ENCODE results near the gene TBCCD1. TPM values are rescaled to one million over a fixed set of nuclear protein-coding genes. Genes with fewer than 3 reads are reported as not detected.
"Not testable (repeated sequence)": the region's sequence is repeated elsewhere in the genome, so short reads cannot be mapped to it uniquely, and the experiment has no call there.

Gene TBCCD1
- polyA plus RNA-seq, 1 donor (not counting 4 experiments of a cell fraction or from before 2014, with no cell fraction given): 15.8 TPM

DNA sequence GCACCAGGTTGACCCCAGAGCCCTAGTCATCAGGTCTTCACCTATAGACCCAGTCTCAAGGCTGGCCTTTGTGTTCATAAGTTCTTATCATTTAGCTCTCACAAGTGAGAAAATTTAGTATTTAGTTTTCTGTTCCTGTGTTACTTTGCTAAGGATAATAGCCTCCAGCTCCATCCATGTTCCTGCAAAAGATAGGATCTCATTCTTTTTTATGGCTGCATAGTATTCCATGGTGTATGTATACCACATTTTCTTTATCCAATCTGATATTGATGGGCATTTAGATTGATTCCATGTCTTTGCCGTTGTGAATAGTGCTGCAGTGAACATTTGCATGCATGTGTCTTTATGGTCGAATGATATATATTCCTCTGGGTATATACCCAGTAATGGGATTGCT lies 69.1 kb downstream of the TBCCD1 start:
- H3K9me1 ChIP-seq (ENCODE audit: control insufficient read depth, extremely low read depth, insufficient read depth, low read length); H4K20me1 ChIP-seq (ENCODE audit: control insufficient read depth, extremely low read depth, insufficient read depth, low read length); H3K36me3 ChIP-seq (ENCODE audit: control insufficient read depth in 2 of 2, extremely low read depth in 1 of 2, insufficient read depth in 2 of 2, low read length in 2 of 2); H3K4me3 ChIP-seq (ENCODE audit: control insufficient read depth in 2 of 3, extremely low read depth in 1 of 3, insufficient read depth in 2 of 3, low read depth in 1 of 3, low read length in 3 of 3); H2AFZ ChIP-seq (ENCODE audit: control insufficient read depth, low read length); FAIRE-seq; dilution Hi-C loops (cut with MboI; ENCODE audit: extremely low pct_ligation_motif_present, low sequenced_read_pairs); H3K27ac ChIP-seq (ENCODE audit: control insufficient read depth, insufficient read depth, low read length); H3K4me1 ChIP-seq (ENCODE audit: control insufficient read depth, extremely low read depth, insufficient read depth, low read length); DNase-seq (ENCODE audit: low read depth, low spot score); H3K4me2 ChIP-seq (ENCODE audit: control insufficient read depth, extremely low read depth, insufficient read depth, low read depth, low read length); H3K9me3 ChIP-seq (ENCODE audit: control insufficient read depth, low read depth, low read length); H3K9ac ChIP-seq (ENCODE audit: control insufficient read depth, extremely low read depth, insufficient read depth, low read length); H3K79me2 ChIP-seq (ENCODE audit: control insufficient read depth, insufficient read depth, low read length): not testable (repeated sequence)
- H3K27me3 ChIP-seq (ENCODE audit: control insufficient read depth, extremely low read depth, insufficient read depth, low read length): peaks cover 25% of the 10 kb centered on the region

DNA sequence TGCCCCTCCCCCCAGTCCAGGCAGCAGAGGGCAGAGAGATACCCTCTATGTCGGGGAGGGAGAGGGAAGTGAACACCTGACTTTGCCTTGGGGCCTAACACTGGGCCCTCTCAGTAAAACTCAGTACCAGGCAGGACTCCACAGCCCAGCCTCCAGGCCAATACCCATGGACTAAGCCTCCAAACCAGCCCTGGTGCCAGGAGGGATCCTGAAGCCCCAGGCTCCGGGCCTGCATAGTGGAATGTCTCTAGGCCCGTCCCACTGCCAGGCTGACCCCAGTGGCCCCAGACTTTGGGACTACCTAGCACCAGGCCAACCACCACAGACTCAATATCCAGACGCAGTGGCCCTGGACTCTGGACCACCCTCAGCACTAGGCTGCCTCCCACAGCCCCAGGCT lies 69.5 kb downstream of the TBCCD1 start:
- H3K9ac ChIP-seq (ENCODE audit: control insufficient read depth, extremely low read depth, insufficient read depth, low read length): no peak overlapping the region
- no peaks in the 10 kb centered on the region for H3K36me3 ChIP-seq (ENCODE audit: control insufficient read depth in 2 of 2, extremely low read depth in 1 of 2, insufficient read depth in 2 of 2, low read length in 2 of 2)
- H2AFZ ChIP-seq (ENCODE audit: control insufficient read depth, low read length): no peak overlapping the region
- H3K9me3 ChIP-seq (ENCODE audit: control insufficient read depth, low read depth, low read length): no peaks in the 10 kb centered on the region
- H3K4me3 ChIP-seq (ENCODE audit: control insufficient read depth in 2 of 3, extremely low read depth in 1 of 3, insufficient read depth in 2 of 3, low read depth in 1 of 3, low read length in 3 of 3): no peak overlapping the region
- no peaks in the 10 kb centered on the region for H3K9me1 ChIP-seq (ENCODE audit: control insufficient read depth, extremely low read depth, insufficient read depth, low read length)
- H3K4me2 ChIP-seq (ENCODE audit: control insufficient read depth, extremely low read depth, insufficient read depth, low read depth, low read length): no peak overlapping the region
- DNase-seq (ENCODE audit: low read depth, low spot score) (no peak), FAIRE-seq (no peak)
- H3K27ac ChIP-seq (ENCODE audit: control insufficient read depth, insufficient read depth, low read length): no peak overlapping the region
- dilution Hi-C loops (cut with MboI; ENCODE audit: extremely low pct_ligation_motif_present, low sequenced_read_pairs): no loop called here
- H3K27me3 ChIP-seq (ENCODE audit: control insufficient read depth, extremely low read depth, insufficient read depth, low read length): peaks cover 21% of the 10 kb centered on the region
- no peaks in the 10 kb centered on the region for H3K79me2 ChIP-seq (ENCODE audit: control insufficient read depth, insufficient read depth, low read length)
- no peaks in the 10 kb centered on the region for H3K4me1 ChIP-seq (ENCODE audit: control insufficient read depth, extremely low read depth, insufficient read depth, low read length)
- TF ChIP-seq EZH2 (IDR thresholded peaks at IDR 0.05; ENCODE audit: low read length): no peak
- TF ChIP-seq, protein P1, sequence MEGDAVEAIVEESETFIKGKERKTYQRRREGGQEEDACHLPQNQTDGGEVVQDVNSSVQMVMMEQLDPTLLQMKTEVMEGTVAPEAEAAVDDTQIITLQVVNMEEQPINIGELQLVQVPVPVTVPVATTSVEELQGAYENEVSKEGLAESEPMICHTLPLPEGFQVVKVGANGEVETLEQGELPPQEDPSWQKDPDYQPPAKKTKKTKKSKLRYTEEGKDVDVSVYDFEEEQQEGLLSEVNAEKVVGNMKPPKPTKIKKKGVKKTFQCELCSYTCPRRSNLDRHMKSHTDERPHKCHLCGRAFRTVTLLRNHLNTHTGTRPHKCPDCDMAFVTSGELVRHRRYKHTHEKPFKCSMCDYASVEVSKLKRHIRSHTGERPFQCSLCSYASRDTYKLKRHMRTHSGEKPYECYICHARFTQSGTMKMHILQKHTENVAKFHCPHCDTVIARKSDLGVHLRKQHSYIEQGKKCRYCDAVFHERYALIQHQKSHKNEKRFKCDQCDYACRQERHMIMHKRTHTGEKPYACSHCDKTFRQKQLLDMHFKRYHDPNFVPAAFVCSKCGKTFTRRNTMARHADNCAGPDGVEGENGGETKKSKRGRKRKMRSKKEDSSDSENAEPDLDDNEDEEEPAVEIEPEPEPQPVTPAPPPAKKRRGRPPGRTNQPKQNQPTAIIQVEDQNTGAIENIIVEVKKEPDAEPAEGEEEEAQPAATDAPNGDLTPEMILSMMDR (optimal IDR thresholded peaks at IDR 0.05 in 1 of 3, IDR thresholded peaks at IDR 0.05 in 1 of 3, conservative IDR thresholded peaks at IDR 0.05 in 1 of 3; ENCODE audit: extremely low read depth in 1 of 3, insufficient read depth in 2 of 3, low read length in 3 of 3): no peak
- no peaks in the 10 kb centered on the region for H4K20me1 ChIP-seq (ENCODE audit: control insufficient read depth, extremely low read depth, insufficient read depth, low read length)

DNA sequence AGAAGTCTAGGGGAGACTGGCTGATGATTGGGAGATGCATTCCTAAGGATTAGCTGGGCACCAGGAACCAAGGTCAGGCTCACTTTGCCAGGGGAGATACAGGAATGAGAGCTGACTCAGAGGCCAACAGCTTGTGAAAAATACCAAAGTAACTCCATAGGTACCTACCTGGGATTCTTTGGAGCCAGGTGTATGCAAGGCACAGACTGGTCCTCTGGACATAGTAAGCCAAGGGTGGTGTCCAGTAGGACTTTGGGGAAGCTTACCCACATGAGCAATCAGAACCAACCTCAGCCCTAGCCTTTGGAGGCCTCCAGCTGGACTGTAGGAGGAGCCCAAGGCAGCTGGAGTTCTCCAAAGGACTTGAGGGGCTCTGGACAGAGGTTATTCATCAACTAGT lies 70.5 kb downstream of the TBCCD1 start:
- Histone ChIP-seq H3K4me2 (ENCODE audit: control insufficient read depth, extremely low read depth, insufficient read depth, low read depth, low read length) (no peak overlapping the region), H3K9ac (ENCODE audit: control insufficient read depth, extremely low read depth, insufficient read depth, low read length) (no peak overlapping the region), H3K9me1 (ENCODE audit: control insufficient read depth, extremely low read depth, insufficient read depth, low read length) (no peaks in the 10 kb centered on the region), H3K4me1 (ENCODE audit: control insufficient read depth, extremely low read depth, insufficient read depth, low read length) (no peaks in the 10 kb centered on the region), H3K4me3 (ENCODE audit: control insufficient read depth in 2 of 3, extremely low read depth in 1 of 3, insufficient read depth in 2 of 3, low read depth in 1 of 3, low read length in 3 of 3) (no peak overlapping the region), H3K36me3 (ENCODE audit: control insufficient read depth in 2 of 2, extremely low read depth in 1 of 2, insufficient read depth in 2 of 2, low read length in 2 of 2) (no peaks in the 10 kb centered on the region), H4K20me1 (ENCODE audit: control insufficient read depth, extremely low read depth, insufficient read depth, low read length) (no peaks in the 10 kb centered on the region), H3K9me3 (ENCODE audit: control insufficient read depth, low read depth, low read length) (no peaks in the 10 kb centered on the region), H3K79me2 (ENCODE audit: control insufficient read depth, insufficient read depth, low read length) (no peaks in the 10 kb centered on the region), H3K27ac (ENCODE audit: control insufficient read depth, insufficient read depth, low read length) (no peak overlapping the region), H3K27me3 (ENCODE audit: control insufficient read depth, extremely low read depth, insufficient read depth, low read length) (peaks cover 12% of the 10 kb centered on the region), H2AFZ (ENCODE audit: control insufficient read depth, low read length) (no peak overlapping the region)
- no peak for TF ChIP-seq EZH2 (IDR thresholded peaks at IDR 0.05; ENCODE audit: low read length)
- TF ChIP-seq, protein P1 (optimal IDR thresholded peaks at IDR 0.05 in 1 of 3, IDR thresholded peaks at IDR 0.05 in 1 of 3, conservative IDR thresholded peaks at IDR 0.05 in 1 of 3; ENCODE audit: extremely low read depth in 1 of 3, insufficient read depth in 2 of 3, low read length in 3 of 3): no peak
- dilution Hi-C loops (cut with MboI; ENCODE audit: extremely low pct_ligation_motif_present, low sequenced_read_pairs): no loop called here
- DNase-seq (ENCODE audit: low read depth, low spot score) (no peak), FAIRE-seq (no peak)
